Measurements from ENCODE around the gene ABL1.

The ABL1 gene

DNA sequence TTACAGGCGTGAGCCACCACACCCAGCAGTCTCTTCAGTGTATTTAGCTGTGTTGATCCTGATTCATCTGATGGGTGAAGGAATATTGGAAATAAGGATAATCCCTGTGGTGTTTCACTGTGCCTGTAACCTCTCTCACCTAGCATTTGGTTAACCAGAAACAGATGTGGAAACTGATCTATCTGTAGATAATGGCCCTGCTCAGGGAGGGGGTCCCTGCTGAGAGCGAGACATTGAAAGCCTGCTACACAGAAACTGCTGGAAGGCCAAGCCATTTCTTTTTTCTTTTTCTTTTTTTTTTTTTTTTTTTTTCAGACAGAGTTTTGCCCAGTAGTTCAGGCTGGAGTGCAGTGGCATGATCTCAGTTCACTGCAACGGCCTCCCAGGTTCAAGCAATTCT is 33.2 kb downstream of the ABL1 start:
- no peak overlapping the region for H3K4me3 ChIP-seq (ENCODE audit: insufficient read depth, low read length, poor library complexity, severe bottlenecking)
- no peak overlapping the region for H3K27ac ChIP-seq (ENCODE audit: low read depth, low read length)
- H3F3A ChIP-seq (ENCODE audit: insufficient read depth), result no peaks in the 10 kb centered on the region
- no peak overlapping the region for H3K9ac ChIP-seq (ENCODE audit: low read length)
- H3K36me3 ChIP-seq (ENCODE audit: low read length), result no peaks in the 10 kb centered on the region
- H3K27me3 ChIP-seq (ENCODE audit: low read length), result no peaks in the 10 kb centered on the region
- TF ChIP-seq, protein P1, sequence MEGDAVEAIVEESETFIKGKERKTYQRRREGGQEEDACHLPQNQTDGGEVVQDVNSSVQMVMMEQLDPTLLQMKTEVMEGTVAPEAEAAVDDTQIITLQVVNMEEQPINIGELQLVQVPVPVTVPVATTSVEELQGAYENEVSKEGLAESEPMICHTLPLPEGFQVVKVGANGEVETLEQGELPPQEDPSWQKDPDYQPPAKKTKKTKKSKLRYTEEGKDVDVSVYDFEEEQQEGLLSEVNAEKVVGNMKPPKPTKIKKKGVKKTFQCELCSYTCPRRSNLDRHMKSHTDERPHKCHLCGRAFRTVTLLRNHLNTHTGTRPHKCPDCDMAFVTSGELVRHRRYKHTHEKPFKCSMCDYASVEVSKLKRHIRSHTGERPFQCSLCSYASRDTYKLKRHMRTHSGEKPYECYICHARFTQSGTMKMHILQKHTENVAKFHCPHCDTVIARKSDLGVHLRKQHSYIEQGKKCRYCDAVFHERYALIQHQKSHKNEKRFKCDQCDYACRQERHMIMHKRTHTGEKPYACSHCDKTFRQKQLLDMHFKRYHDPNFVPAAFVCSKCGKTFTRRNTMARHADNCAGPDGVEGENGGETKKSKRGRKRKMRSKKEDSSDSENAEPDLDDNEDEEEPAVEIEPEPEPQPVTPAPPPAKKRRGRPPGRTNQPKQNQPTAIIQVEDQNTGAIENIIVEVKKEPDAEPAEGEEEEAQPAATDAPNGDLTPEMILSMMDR (IDR thresholded peaks at IDR 0.05; ENCODE audit: insufficient read depth, low read length, poor library complexity, severe bottlenecking), result no peak
- no peak for TF ChIP-seq EZH2phosphoT487 (conservative IDR thresholded peaks at IDR 0.05; ENCODE audit: low read length)
- no peak overlapping the region for H3K4me2 ChIP-seq (ENCODE audit: low read depth, low read length, poor library complexity, severe bottlenecking)
- no peaks in the 10 kb centered on the region for H4K20me1 ChIP-seq (ENCODE audit: low read depth, low read length)
- no peaks in the 10 kb centered on the region for H3K9me2 ChIP-seq (replicated peaks; ENCODE audit: insufficient read depth, low read length)
- no peaks in the 10 kb centered on the region for H3K9me3 ChIP-seq (ENCODE audit: insufficient read depth, low read length)
- no peak overlapping the region for H2AFZ ChIP-seq (ENCODE audit: low read depth, low read length, severe bottlenecking)
- no peaks in the 10 kb centered on the region for H3K79me2 ChIP-seq (ENCODE audit: insufficient read depth, low read length)

DNA sequence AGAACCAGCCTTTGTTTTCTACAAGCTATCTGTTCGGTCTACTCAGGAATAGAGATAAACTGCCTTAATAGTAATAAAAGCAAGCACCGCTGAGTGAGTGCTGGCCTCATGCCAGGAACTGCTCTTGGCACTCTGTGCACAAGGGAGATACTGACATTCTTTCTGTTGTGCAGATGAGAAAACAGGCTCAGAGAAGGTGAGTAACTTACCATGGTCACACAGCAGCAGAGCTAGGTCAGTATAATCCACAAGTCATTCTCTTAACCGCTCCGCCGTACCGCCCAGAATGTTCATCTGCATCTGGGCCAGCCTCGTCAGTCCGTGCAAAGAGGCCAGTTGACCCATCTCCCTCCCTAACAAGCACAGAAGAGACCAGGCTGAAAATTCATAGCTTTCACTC is 34.2 kb downstream of the ABL1 start:
- H3K4me2 ChIP-seq (ENCODE audit: low read depth, low read length, poor library complexity, severe bottlenecking), result no peak overlapping the region
- no peaks in the 10 kb centered on the region for H3K36me3 ChIP-seq (ENCODE audit: low read length)
- H3K79me2 ChIP-seq (ENCODE audit: insufficient read depth, low read length), result no peaks in the 10 kb centered on the region
- no peak overlapping the region for H3K9ac ChIP-seq (ENCODE audit: low read length)
- H3K27ac ChIP-seq (ENCODE audit: low read depth, low read length), result no peak overlapping the region
- H3K4me3 ChIP-seq (ENCODE audit: insufficient read depth, low read length, poor library complexity, severe bottlenecking), result no peak overlapping the region
- no peaks in the 10 kb centered on the region for H3K9me3 ChIP-seq (ENCODE audit: insufficient read depth, low read length)
- no peak overlapping the region for H2AFZ ChIP-seq (ENCODE audit: low read depth, low read length, severe bottlenecking)
- no peaks in the 10 kb centered on the region for H3K27me3 ChIP-seq (ENCODE audit: low read length)
- H3F3A ChIP-seq (ENCODE audit: insufficient read depth), result no peaks in the 10 kb centered on the region
- TF ChIP-seq EZH2phosphoT487 (conservative IDR thresholded peaks at IDR 0.05; ENCODE audit: low read length), result no peak
- TF ChIP-seq, protein P1 (IDR thresholded peaks at IDR 0.05; ENCODE audit: insufficient read depth, low read length, poor library complexity, severe bottlenecking), result no peak
- H3K9me2 ChIP-seq (replicated peaks; ENCODE audit: insufficient read depth, low read length), result no peaks in the 10 kb centered on the region
- H4K20me1 ChIP-seq (ENCODE audit: low read depth, low read length), result no peaks in the 10 kb centered on the region

DNA sequence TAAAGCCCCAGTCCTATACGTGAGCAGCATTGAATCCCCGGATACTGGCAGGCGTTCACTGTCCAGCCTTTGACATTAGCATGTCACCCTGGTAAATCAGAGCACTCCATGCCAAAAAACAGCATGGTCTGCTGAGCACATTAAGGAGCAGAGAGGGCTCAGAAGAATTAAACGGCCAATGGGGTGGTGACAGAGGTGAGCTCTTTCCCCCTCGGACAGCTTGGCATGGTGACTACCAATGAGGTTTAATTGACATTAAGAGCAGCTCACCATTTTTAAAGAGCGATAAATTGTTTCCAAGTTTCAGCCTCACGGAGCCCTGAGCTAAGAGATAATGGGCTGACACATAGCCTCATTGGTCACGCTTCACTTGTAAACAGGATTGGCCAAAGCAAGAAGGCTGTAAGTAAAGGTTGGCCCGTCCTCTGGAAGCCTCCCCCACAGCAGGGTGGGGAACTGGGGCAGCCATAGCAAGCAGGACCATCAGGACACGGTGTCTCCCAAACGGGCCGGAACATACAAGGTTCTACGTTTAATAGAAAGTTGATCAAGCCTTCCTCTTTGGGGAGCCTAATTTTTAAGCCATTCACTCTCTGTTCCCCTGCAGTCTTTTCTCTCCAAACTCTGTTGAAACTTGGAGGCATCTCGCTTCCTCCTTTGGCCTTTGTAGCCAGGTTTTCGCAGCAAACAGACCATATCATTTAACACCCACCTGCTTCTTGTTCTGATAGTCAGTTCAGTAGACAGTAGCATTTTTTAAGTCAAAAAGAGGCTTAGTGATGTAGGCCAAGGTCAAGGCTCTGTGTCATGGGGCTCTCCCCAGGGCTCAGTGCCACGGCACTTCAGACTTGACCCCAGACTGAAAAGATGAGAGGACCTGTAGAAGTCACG is 35.7 kb downstream of the ABL1 start:
- no peak overlapping the region for H2AFZ ChIP-seq (ENCODE audit: low read depth, low read length, severe bottlenecking)
- H3K79me2 ChIP-seq (ENCODE audit: insufficient read depth, low read length), result no peaks in the 10 kb centered on the region
- H3K4me2 ChIP-seq (ENCODE audit: low read depth, low read length, poor library complexity, severe bottlenecking), result no peak overlapping the region
- TF ChIP-seq EZH2phosphoT487 (conservative IDR thresholded peaks at IDR 0.05; ENCODE audit: low read length), result no peak
- no peaks in the 10 kb centered on the region for H3K27me3 ChIP-seq (ENCODE audit: low read length)
- H3K27ac ChIP-seq (ENCODE audit: low read depth, low read length), result no peak overlapping the region
- H3F3A ChIP-seq (ENCODE audit: insufficient read depth), result no peaks in the 10 kb centered on the region
- no peaks in the 10 kb centered on the region for H3K9me3 ChIP-seq (ENCODE audit: insufficient read depth, low read length)
- no peaks in the 10 kb centered on the region for H3K36me3 ChIP-seq (ENCODE audit: low read length)
- no peaks in the 10 kb centered on the region for H4K20me1 ChIP-seq (ENCODE audit: low read depth, low read length)
- H3K9ac ChIP-seq (ENCODE audit: low read length), result no peak overlapping the region
- no peak overlapping the region for H3K4me3 ChIP-seq (ENCODE audit: insufficient read depth, low read length, poor library complexity, severe bottlenecking)
- H3K9me2 ChIP-seq (replicated peaks; ENCODE audit: insufficient read depth, low read length), result no peaks in the 10 kb centered on the region

DNA sequence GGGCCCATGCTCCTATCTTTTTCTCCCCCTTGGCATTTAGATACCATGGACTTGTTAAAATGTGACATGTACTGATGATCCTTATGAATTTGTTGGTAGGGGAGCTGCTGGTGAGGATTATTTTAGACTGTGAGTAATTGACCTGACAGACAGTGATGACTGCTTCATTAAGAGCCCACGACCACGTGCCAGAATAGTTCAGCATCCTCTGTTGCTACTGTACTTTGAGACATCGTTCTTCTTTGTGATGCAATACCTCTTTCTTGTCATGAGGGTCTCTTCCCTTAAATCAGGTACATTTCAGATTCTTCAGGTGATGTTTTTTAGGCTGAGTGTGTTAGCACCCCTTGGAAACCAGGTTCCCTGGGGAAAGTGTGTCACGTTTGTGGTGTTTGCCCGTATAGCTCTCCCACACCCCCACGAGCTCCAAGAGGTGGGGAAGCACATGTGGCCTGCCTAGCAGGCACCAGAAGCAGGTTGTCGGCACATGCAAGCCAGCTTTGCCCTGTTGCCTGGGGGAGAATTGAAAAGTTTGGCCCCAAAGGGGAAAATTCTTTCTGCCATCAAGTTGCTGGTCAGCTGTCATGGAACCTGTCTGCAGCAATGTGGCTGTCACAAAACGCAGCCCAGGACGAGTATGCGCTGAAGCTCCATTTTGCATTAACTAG is 36.5 kb downstream of the ABL1 start:
- H3K9me3 ChIP-seq (ENCODE audit: insufficient read depth, low read length), result no peaks in the 10 kb centered on the region
- no peak overlapping the region for H3K27ac ChIP-seq (ENCODE audit: low read depth, low read length)
- no peaks in the 10 kb centered on the region for H3K36me3 ChIP-seq (ENCODE audit: low read length)
- H3K4me3 ChIP-seq (ENCODE audit: insufficient read depth, low read length, poor library complexity, severe bottlenecking), result no peak overlapping the region
- no peaks in the 10 kb centered on the region for H3K27me3 ChIP-seq (ENCODE audit: low read length)
- no peak overlapping the region for H3K9ac ChIP-seq (ENCODE audit: low read length)
- H3K9me2 ChIP-seq (replicated peaks; ENCODE audit: insufficient read depth, low read length), result no peaks in the 10 kb centered on the region
- H3K79me2 ChIP-seq (ENCODE audit: insufficient read depth, low read length), result no peaks in the 10 kb centered on the region
- TF ChIP-seq, protein P1 (IDR thresholded peaks at IDR 0.05; ENCODE audit: insufficient read depth, low read length, poor library complexity, severe bottlenecking), result no peak
- TF ChIP-seq EZH2phosphoT487 (conservative IDR thresholded peaks at IDR 0.05; ENCODE audit: low read length), result no peak
- H3F3A ChIP-seq (ENCODE audit: insufficient read depth), result no peaks in the 10 kb centered on the region
- H2AFZ ChIP-seq (ENCODE audit: low read depth, low read length, severe bottlenecking), result no peak overlapping the region
- H3K4me2 ChIP-seq (ENCODE audit: low read depth, low read length, poor library complexity, severe bottlenecking), result no peak overlapping the region
- H4K20me1 ChIP-seq (ENCODE audit: low read depth, low read length), result no peaks in the 10 kb centered on the region

All from SU-DHL-6 (cell line).